LNCaP clone FGC (cell line): ENCODE data around the gene RAB26.
"Not testable (repeated sequence)": the region's sequence is repeated elsewhere in the genome, so short reads cannot be mapped to it uniquely, and the experiment has no call there.

Experiments
- DNase-seq: peaks from one replicate; pipeline ENCODE4 v3.0.0-alpha.2; 2011; ENCODE audit warnings: low read depth
- H3K4me3 ChIP-seq: 2 replicates; pipeline ENCODE4 v1.5.1; 2011; ENCODE audit warnings: mild to moderate bottlenecking, low read depth, low read length, control low read depth
- CTCF ChIP-seq: IDR thresholded peaks from 2 replicates; pipeline ENCODE4 v1.5.1; 2012; ENCODE audit warnings: mild to moderate bottlenecking; ENCODE audit not compliant: control insufficient read depth, insufficient read depth; ENCODE audit errors: extremely low read depth

RAB26 gene

GRCh38 chr16:2196981-2197511 lies 48.6 kb downstream of the RAB26 start:
- no peak for DNase-seq
- TF ChIP-seq CTCF = no peak
- H3K4me3 ChIP-seq = no peak overlapping the region

GRCh38 chr16:2197765-2198164 lies 49.3 kb downstream of the RAB26 start:
- no peak for DNase-seq
- H3K4me3 ChIP-seq = no peak overlapping the region
- no peak for TF ChIP-seq CTCF

- no peak overlapping the region for H3K4me3 ChIP-seq
- no peak for DNase-seq
- no peak for TF ChIP-seq CTCF
Measured at GRCh38 chr16:2198283-2198682, 49.9 kb downstream of the RAB26 start.

- no peak for DNase-seq
- H3K4me3 ChIP-seq = no peak overlapping the region
- no peak for TF ChIP-seq CTCF
Measured at GRCh38 chr16:2199095-2199494, 50.7 kb downstream of the RAB26 start.

DNA sequence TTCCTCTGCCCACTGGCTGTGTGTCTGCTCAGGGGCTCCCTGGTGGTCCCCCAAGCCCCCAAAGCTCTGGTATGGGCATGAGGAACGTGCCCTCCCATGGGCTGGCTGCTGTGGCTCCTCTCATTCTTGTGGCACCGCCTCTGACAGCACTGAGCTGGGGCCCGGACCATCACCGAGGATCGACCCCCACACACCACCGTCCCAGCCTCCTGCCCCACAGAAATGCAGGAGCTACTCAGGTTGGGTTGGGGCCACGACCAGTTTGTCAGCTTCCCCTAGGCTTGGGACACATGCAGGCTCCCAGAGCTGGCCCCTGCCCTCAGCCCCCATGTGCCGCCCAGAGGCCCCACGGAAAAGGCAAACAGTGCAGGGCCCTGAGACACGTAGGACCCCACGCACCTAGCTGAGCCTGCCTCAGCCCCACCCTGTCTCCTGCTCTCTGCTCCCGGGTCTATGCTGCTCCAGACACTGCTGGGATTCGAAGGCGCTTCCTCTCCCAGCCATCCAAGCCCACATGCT lies 51.3 kb downstream of the RAB26 start:
- H3K4me3 ChIP-seq = no peak overlapping the region
- no peak for TF ChIP-seq CTCF
- no peak for DNase-seq

- DNase-seq = no peak
- no peak for TF ChIP-seq CTCF
- H3K4me3 ChIP-seq = no peak overlapping the region
Measured at GRCh38 chr16:2200313-2200712, 51.9 kb downstream of the RAB26 start.

DNA sequence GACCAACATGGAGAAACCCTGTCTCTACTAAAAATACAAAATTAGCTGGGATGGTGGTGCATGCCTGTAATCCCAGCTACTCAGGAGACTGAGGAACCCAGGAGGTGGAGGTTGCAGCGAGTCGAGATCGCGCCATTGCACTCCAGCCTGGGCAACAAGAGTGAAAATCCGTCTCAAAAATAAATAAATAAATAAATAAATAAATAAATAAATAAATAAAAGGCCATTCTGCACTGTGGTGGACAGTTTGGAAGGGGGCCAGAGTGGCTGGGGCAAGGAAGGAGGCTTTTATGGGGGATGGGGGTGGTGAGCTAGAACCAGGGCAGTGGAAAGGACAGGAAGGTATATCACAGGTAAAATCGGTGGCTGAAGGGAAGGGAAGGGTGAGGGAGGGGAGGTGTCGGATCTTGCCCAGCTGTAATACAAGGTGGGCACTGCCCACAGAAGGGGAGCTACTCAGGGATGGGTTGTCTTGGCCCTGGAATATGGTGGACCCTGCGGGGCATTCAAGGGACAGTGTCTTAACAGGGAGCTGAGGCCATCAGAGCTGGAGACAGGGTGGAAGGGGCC lies 54.8 kb downstream of the RAB26 start:
- not testable (repeated sequence) for H3K4me3 ChIP-seq, DNase-seq
